Measurements from ENCODE around the gene MARCHF3.

MARCHF3 gene

DNA sequence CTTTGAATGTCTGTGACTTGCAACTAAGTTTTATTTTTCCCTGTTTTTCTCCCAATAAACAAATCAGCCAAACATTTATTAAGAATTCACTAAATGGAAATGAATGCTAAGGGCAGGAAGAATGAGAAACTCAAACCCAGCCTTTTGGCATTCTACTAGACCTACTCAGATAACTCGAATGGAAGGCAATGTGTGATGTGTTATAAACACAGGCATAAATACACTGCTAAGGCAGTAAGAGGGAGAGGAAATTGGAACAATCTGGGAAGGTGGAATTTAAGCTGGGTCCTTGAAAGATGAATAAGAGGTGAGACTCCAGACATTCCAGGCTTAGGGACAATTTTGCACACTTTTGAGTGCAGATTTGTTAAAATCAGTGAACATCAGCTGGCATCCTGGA lies 34.7 kb downstream of the MARCHF3 start:
- no peak overlapping the region for H3K9ac ChIP-seq (ENCODE audit: low read depth, low read length)
- no peaks in the 10 kb centered on the region for H3K36me3 ChIP-seq (ENCODE audit: insufficient read depth, low read length)
- no peak overlapping the region for H3K4me2 ChIP-seq (ENCODE audit: low read length)

DNA sequence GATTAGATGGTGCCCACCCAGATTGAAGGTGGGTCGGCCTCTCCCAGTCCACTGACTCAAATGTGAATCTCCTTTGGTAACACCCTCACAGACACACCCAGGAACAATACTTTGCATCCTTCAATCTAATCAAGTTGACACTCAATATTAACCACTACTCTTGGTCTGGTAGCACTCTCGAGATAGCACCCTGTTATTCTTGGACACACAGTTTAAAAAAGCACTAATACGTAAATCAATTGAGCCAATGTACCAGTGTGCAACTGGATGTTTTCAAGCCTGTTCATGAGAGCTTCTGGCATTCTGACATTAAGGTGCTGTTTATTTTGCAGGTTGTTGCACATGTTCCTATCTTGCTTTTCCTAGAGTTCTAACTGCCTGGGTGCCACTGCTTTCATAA lies 35.3 kb downstream of the MARCHF3 start:
- Histone ChIP-seq H3K4me2 (ENCODE audit: low read length) (no peak overlapping the region), H3K36me3 (ENCODE audit: insufficient read depth, low read length) (no peaks in the 10 kb centered on the region), H3K4me1 (ENCODE audit: control insufficient read depth, insufficient read depth, low read length) (peaks cover 16% of the 10 kb centered on the region), H3K4me3 (ENCODE audit: low read length) (no peak overlapping the region), H3K9me3 (replicated peaks; ENCODE audit: low read length) (no peaks in the 10 kb centered on the region), H3K9ac (ENCODE audit: low read depth, low read length) (no peak overlapping the region), H3K27me3 (ENCODE audit: control insufficient read depth, insufficient read depth, low read length) (no peaks in the 10 kb centered on the region)

More for the DNA sequence above, 34.7 kb downstream of the MARCHF3 start:
- Histone ChIP-seq H3K9me3 (replicated peaks; ENCODE audit: low read length) (no peaks in the 10 kb centered on the region), H3K27me3 (ENCODE audit: control insufficient read depth, insufficient read depth, low read length) (no peaks in the 10 kb centered on the region), H3K4me1 (ENCODE audit: control insufficient read depth, insufficient read depth, low read length) (peaks cover 16% of the 10 kb centered on the region), H3K4me3 (ENCODE audit: low read length) (no peak overlapping the region)

DNA sequence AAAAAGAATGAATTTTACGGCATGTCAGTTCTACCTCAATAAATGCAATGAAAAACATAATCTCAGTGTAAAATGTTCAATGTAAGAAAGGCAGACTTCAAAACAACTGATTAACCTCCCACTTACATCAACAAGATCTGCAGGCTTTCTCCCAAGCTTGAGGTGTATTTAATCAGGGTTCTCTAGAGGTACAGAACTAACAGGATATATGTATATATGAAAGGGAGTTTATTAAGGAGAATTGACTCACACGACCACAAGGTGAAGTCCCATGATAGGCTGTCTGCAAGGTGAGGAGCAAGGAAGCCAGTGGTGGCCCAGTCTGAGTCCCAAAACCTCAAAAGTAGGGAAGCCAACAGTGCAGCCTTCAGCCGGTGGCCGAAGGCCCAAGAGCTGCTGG lies 35.9 kb downstream of the MARCHF3 start:
- peaks cover 16% of the 10 kb centered on the region for H3K4me1 ChIP-seq (ENCODE audit: control insufficient read depth, insufficient read depth, low read length)
- H3K36me3 ChIP-seq (ENCODE audit: insufficient read depth, low read length) = no peaks in the 10 kb centered on the region
- no peak overlapping the region for H3K4me3 ChIP-seq (ENCODE audit: low read length)
- no peaks in the 10 kb centered on the region for H3K27me3 ChIP-seq (ENCODE audit: control insufficient read depth, insufficient read depth, low read length)
- no peaks in the 10 kb centered on the region for H3K9me3 ChIP-seq (replicated peaks; ENCODE audit: low read length)
- no peak overlapping the region for H3K9ac ChIP-seq (ENCODE audit: low read depth, low read length)
- H3K4me2 ChIP-seq (ENCODE audit: low read length) = no peak overlapping the region

DNA sequence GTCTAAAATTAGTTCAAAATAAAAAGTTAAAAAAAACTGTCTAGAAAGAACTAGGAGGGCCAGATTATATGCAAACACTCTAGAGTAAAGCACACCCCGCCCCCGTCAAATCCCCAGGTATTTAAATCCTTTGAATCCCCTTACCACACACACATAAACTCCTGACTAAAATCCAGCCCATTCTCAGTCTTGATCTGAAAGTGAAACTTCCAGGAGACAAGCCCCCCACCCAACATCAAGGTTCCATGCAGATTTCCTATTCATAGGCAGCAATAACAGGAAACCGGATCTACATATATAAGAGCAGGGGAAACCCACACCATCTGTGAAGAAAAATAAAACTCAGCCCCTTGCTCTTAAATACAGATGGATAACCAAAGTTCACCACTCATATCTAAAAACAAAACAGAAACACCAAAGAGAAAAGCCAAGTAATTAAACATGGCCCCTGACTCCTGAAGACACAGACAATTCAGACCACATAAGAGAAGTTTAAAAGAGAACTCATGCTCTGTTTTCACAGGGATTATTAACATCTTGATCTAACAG lies 42.3 kb downstream of the MARCHF3 start:
- Histone ChIP-seq H3K27me3 (ENCODE audit: control insufficient read depth, insufficient read depth, low read length) (no peaks in the 10 kb centered on the region), H3K9ac (ENCODE audit: low read depth, low read length) (no peak overlapping the region), H3K4me2 (ENCODE audit: low read length) (no peak overlapping the region), H3K9me3 (replicated peaks; ENCODE audit: low read length) (no peaks in the 10 kb centered on the region), H3K4me3 (ENCODE audit: low read length) (no peak overlapping the region), H3K36me3 (ENCODE audit: insufficient read depth, low read length) (no peaks in the 10 kb centered on the region), H3K4me1 (ENCODE audit: control insufficient read depth, insufficient read depth, low read length) (peaks cover 4% of the 10 kb centered on the region)

DNA sequence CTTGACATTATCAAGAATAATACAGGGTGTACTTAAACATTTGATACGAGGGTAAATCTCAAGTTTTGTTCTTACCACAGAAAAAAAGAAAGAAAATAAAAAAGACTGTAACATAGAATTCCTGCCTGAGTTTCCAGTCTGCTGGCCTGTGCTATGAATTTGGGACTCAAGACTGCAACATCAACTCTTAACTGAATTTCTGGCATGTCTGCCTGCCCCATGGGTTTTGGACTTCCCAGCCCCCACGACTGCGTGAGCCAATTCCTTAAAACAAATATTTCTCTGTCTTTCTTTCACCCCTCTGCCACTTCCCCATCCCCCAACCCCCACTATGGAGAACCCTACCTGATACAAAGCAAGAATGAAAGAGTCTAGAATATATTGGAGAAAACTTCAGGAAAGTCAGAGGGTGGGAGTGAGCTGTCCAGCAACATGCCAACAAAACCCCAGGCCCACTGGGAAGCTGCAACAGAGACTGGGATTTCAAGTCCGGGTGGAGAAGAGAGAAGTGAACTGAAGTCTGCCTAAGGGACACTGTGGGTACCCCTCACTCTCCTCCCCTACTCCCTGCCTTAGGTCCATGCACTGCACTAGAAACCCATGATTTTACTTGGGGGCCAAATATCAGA lies 43.0 kb downstream of the MARCHF3 start:
- no peaks in the 10 kb centered on the region for H3K9me3 ChIP-seq (replicated peaks; ENCODE audit: low read length)
- no peak overlapping the region for H3K4me2 ChIP-seq (ENCODE audit: low read length)
- no peak overlapping the region for H3K9ac ChIP-seq (ENCODE audit: low read depth, low read length)
- H3K4me3 ChIP-seq (ENCODE audit: low read length) = no peak overlapping the region
- peaks cover 4% of the 10 kb centered on the region for H3K4me1 ChIP-seq (ENCODE audit: control insufficient read depth, insufficient read depth, low read length)
- H3K36me3 ChIP-seq (ENCODE audit: insufficient read depth, low read length) = no peaks in the 10 kb centered on the region
- H3K27me3 ChIP-seq (ENCODE audit: control insufficient read depth, insufficient read depth, low read length) = no peaks in the 10 kb centered on the region

- H3K36me3 ChIP-seq (ENCODE audit: insufficient read depth, low read length) = no peaks in the 10 kb centered on the region
- H3K9me3 ChIP-seq (replicated peaks; ENCODE audit: low read length) = no peaks in the 10 kb centered on the region
- peaks cover 8% of the 10 kb centered on the region for H3K4me1 ChIP-seq (ENCODE audit: control insufficient read depth, insufficient read depth, low read length)
- no peak overlapping the region for H3K4me2 ChIP-seq (ENCODE audit: low read length)
- H3K4me3 ChIP-seq (ENCODE audit: low read length) = no peak overlapping the region
- H3K27me3 ChIP-seq (ENCODE audit: control insufficient read depth, insufficient read depth, low read length) = no peaks in the 10 kb centered on the region
- no peak overlapping the region for H3K9ac ChIP-seq (ENCODE audit: low read depth, low read length)
Observed at GRCh38 chr5:126984632-126985031, 45.7 kb downstream of the MARCHF3 start.

DNA sequence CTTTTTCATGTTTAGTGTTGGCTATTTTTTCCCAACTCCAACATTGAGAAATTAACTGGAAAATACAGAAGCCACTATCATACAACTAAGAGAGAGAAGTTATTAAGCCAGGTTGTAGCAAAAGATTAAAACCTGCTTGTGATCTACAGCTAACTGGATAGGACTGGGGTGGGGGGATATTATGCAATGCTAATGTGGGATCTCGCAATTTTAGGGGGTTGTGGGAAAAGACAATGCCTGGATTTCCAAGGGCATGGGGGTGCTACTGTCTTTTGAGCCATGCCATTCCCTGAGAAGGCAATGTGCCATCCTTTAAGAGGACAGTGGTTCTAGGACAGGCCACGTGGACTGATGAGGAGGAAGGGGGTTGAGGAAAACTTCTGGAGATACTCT lies 46.5 kb downstream of the MARCHF3 start:
- Histone ChIP-seq H3K4me2 (ENCODE audit: low read length) (no peak overlapping the region), H3K9ac (ENCODE audit: low read depth, low read length) (no peak overlapping the region), H3K4me1 (ENCODE audit: control insufficient read depth, insufficient read depth, low read length) (peaks cover 8% of the 10 kb centered on the region), H3K27me3 (ENCODE audit: control insufficient read depth, insufficient read depth, low read length) (no peaks in the 10 kb centered on the region), H3K4me3 (ENCODE audit: low read length) (no peak overlapping the region), H3K9me3 (replicated peaks; ENCODE audit: low read length) (no peaks in the 10 kb centered on the region), H3K36me3 (ENCODE audit: insufficient read depth, low read length) (no peaks in the 10 kb centered on the region)

DNA sequence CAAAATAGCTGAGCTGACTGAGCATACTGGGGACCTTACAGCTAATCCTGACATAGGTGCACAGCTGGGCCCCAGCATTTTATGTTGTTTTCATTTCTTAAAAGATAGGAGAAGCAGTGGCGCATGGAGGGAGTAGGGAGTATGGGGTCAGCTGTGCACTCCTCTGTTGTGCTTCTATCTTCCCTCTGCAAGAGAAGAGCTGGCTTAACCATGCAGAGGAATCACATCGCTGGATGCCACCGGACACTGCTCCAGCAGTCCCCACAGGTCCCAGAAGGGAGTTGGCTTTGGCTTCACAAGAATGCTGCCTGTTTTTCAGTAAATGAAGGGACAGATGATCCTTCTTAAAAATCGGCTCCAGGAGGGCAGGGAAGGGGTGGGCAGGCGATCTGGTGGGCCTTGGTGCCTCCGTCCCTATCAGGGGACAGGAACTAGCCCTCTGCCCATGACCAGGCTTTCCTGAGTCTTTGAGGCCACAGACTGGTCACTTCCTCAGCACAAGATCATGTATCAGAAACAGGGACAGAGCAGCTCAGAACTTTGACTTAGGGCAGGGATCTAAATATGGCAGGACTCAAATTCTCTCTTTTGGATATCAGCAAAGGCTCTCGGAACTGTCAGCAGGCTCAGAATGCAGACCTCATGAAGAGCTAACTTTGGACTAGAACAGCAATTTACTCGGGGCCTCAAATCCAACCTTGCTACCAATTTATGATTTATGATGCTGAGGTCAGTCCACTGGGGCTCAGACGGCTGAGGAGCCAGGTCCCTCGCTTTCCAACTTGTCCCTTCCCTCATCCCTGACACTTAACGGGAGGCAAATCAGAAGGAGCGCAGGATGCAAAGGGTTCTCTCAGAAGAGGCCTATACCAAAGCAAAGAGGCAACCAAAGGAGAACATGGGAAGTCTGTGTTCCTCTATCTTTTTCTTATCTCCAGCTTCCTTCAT lies 47.2 kb downstream of the MARCHF3 start:
- H3K36me3 ChIP-seq (ENCODE audit: insufficient read depth, low read length) = no peaks in the 10 kb centered on the region
- H3K4me1 ChIP-seq (ENCODE audit: control insufficient read depth, insufficient read depth, low read length) = peaks cover 8% of the 10 kb centered on the region
- no peak overlapping the region for H3K4me3 ChIP-seq (ENCODE audit: low read length)
- no peaks in the 10 kb centered on the region for H3K9me3 ChIP-seq (replicated peaks; ENCODE audit: low read length)
- no peak overlapping the region for H3K4me2 ChIP-seq (ENCODE audit: low read length)
- no peaks in the 10 kb centered on the region for H3K27me3 ChIP-seq (ENCODE audit: control insufficient read depth, insufficient read depth, low read length)
- H3K9ac ChIP-seq (ENCODE audit: low read depth, low read length) = no peak overlapping the region

GRCh38 chr5:126982202-126982601 lies 48.2 kb downstream of the MARCHF3 start:
- H3K4me1 ChIP-seq (ENCODE audit: control insufficient read depth, insufficient read depth, low read length) = peaks cover 8% of the 10 kb centered on the region
- H3K27me3 ChIP-seq (ENCODE audit: control insufficient read depth, insufficient read depth, low read length) = no peaks in the 10 kb centered on the region
- H3K36me3 ChIP-seq (ENCODE audit: insufficient read depth, low read length) = no peaks in the 10 kb centered on the region
- no peak overlapping the region for H3K4me3 ChIP-seq (ENCODE audit: low read length)
- H3K4me2 ChIP-seq (ENCODE audit: low read length) = no peak overlapping the region
- H3K9me3 ChIP-seq (replicated peaks; ENCODE audit: low read length) = no peaks in the 10 kb centered on the region
- no peak overlapping the region for H3K9ac ChIP-seq (ENCODE audit: low read depth, low read length)

DNA sequence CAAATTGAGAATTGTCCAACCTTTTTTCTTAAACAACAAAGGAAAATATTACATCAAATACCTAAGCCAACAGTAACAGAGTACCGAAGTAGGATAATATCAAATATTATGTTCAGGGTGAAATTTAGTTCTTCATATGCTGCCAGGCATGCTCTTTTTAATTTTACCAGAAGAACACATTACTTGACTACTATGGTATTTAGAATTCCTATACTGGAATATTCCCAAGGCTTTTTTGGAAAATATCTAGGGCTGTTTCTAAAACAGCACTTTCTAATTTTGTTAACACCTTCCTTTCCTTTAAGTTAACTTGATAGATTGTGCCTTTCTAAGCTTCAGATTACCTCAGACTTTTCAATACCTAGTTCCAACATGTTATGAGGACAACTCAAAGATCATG lies 48.7 kb downstream of the MARCHF3 start:
- no peaks in the 10 kb centered on the region for H3K36me3 ChIP-seq (ENCODE audit: insufficient read depth, low read length)
- no peak overlapping the region for H3K9ac ChIP-seq (ENCODE audit: low read depth, low read length)
- no peaks in the 10 kb centered on the region for H3K27me3 ChIP-seq (ENCODE audit: control insufficient read depth, insufficient read depth, low read length)
- no peaks in the 10 kb centered on the region for H3K9me3 ChIP-seq (replicated peaks; ENCODE audit: low read length)
- no peak overlapping the region for H3K4me2 ChIP-seq (ENCODE audit: low read length)
- H3K4me3 ChIP-seq (ENCODE audit: low read length) = no peak overlapping the region
- H3K4me1 ChIP-seq (ENCODE audit: control insufficient read depth, insufficient read depth, low read length) = peaks cover 8% of the 10 kb centered on the region

GRCh38 chr5:126981222-126981621 lies 49.1 kb downstream of the MARCHF3 start:
- H3K4me3 ChIP-seq (ENCODE audit: low read length) = no peak overlapping the region

More at GRCh38 chr5:126981222-126981621, 49.1 kb downstream of the MARCHF3 start:
- Histone ChIP-seq H3K9ac (ENCODE audit: low read depth, low read length) (no peak overlapping the region), H3K27me3 (ENCODE audit: control insufficient read depth, insufficient read depth, low read length) (no peaks in the 10 kb centered on the region), H3K4me2 (ENCODE audit: low read length) (no peak overlapping the region), H3K4me1 (ENCODE audit: control insufficient read depth, insufficient read depth, low read length) (peaks cover 9% of the 10 kb centered on the region), H3K9me3 (replicated peaks; ENCODE audit: low read length) (no peaks in the 10 kb centered on the region), H3K36me3 (ENCODE audit: insufficient read depth, low read length) (no peaks in the 10 kb centered on the region)

All from skeletal muscle satellite cell (primary cell).